Measurements from ENCODE around the gene FCRL6.
A peak's percentile ranks its signal among the peaks of the same experiment; 100 is the strongest.

FCRL6 gene

GRCh38 chr1:159838715-159839114 is 36.6 kb downstream of the FCRL6 start:
- DNase-seq = no peak

- no peak for DNase-seq
Measured at GRCh38 chr1:159839116-159839849, 37.1 kb downstream of the FCRL6 start.

- DNase-seq = no peak
Measured at GRCh38 chr1:159841749-159842148, 39.6 kb downstream of the FCRL6 start.

- no peak for DNase-seq
Measured at GRCh38 chr1:159843459-159843858, 41.3 kb downstream of the FCRL6 start.

- DNase-seq = no peak
Measured at GRCh38 chr1:159845751-159846629, 43.8 kb downstream of the FCRL6 start.

GRCh38 chr1:159847231-159847630 is 45.1 kb downstream of the FCRL6 start:
- no peak for DNase-seq

GRCh38 chr1:159848326-159848725 is 46.2 kb downstream of the FCRL6 start:
- DNase-seq = no peak

GRCh38 chr1:159849626-159850366 is 47.6 kb downstream of the FCRL6 start:
- DNase-seq = no peak

- peak; percentile 20 for DNase-seq
Measured at GRCh38 chr1:159851407-159851806, 49.2 kb downstream of the FCRL6 start.

- no peak for DNase-seq
Measured at GRCh38 chr1:159853417-159854115, 51.4 kb downstream of the FCRL6 start.

GRCh38 chr1:159854116-159854692 is 52.0 kb downstream of the FCRL6 start:
- DNase-seq = no peak

- peak; percentile 77 for DNase-seq
Measured at GRCh38 chr1:159854693-159855192, 52.6 kb downstream of the FCRL6 start.

GRCh38 chr1:159855709-159856108 is 53.5 kb downstream of the FCRL6 start:
- no peak for DNase-seq

GRCh38 chr1:159856576-159856975 is 54.4 kb downstream of the FCRL6 start:
- no peak for DNase-seq

GRCh38 chr1:159857889-159858288 is 55.7 kb downstream of the FCRL6 start:
- no peak for DNase-seq

GRCh38 chr1:159859767-159860322 is 57.7 kb downstream of the FCRL6 start:
- DNase-seq = no peak

GRCh38 chr1:159860456-159860855 is 58.3 kb downstream of the FCRL6 start:
- DNase-seq = no peak

- DNase-seq = no peak
Measured at GRCh38 chr1:159861218-159861617, 59.1 kb downstream of the FCRL6 start.

- no peak for DNase-seq
Measured at GRCh38 chr1:159862031-159862430, 59.9 kb downstream of the FCRL6 start.

- no peak for DNase-seq
Measured at GRCh38 chr1:159862557-159862956, 60.4 kb downstream of the FCRL6 start, which contains the start of gene VSIG8. TSS of gene VSIG8 (minus strand) at chr1:159862657. CDS start at chr1:159862521, 136 bp downstream.

- DNase-seq = no peak
Measured at GRCh38 chr1:159864262-159864661, 62.1 kb downstream of the FCRL6 start.

Data from CD4-positive, alpha-beta T cell treated with Interleukin-10 for 1 hour (primary cell).